Stimulated activated CD8-positive, alpha-beta memory T cell treated with anti-CD3 and anti-CD28 coated beads, Interleukin-4, amount 100 ng/mL, for 1 hour (primary cell): Measurements from ENCODE around the gene SAMD13.
"Not testable (repeated sequence)": the region's sequence is repeated elsewhere in the genome, so short reads cannot be mapped to it uniquely, and the experiment has no call there.

Experiments
- DNase-seq, 2 donors: peaks; one replicate each; pipeline ENCODE4 v3.0.0-alpha.2; 2020; ENCODE audit warnings: low read depth in 2 of 2, low spot score in 1 of 2

Gene SAMD13

GRCh38 chr1:84283381-84283780, 18.1 kb upstream of the SAMD13 start:
- DNase-seq: no peak

- DNase-seq: no peak
These were observed 15.4 kb upstream of the SAMD13 start for GRCh38 chr1:84286071-84286470.

GRCh38 chr1:84287389-84287788, 14.1 kb upstream of the SAMD13 start:
- DNase-seq: not testable (repeated sequence)

- DNase-seq: no peak
These were observed 12.2 kb upstream of the SAMD13 start for GRCh38 chr1:84289169-84289785.

GRCh38 chr1:84291882-84292655, 9.4 kb upstream of the SAMD13 start:
- no peak for DNase-seq

GRCh38 chr1:84293766-84294165, 7.7 kb upstream of the SAMD13 start:
- DNase-seq: no peak

GRCh38 chr1:84294751-84295150, 6.8 kb upstream of the SAMD13 start:
- no peak for DNase-seq

- DNase-seq: no peak
These were observed 3.8 kb upstream of the SAMD13 start for GRCh38 chr1:84297546-84298244.

- DNase-seq: no peak
These were observed 3.2 kb upstream of the SAMD13 start for GRCh38 chr1:84298328-84298683.

- no peak for DNase-seq
These were observed 2.6 kb upstream of the SAMD13 start for GRCh38 chr1:84298684-84299535.

GRCh38 chr1:84299536-84300170, 1.9 kb upstream of the SAMD13 start:
- no peak for DNase-seq

- no peak for DNase-seq
These were observed 1.0 kb upstream of the SAMD13 start for GRCh38 chr1:84300501-84300900.

GRCh38 chr1:84301785-84302385, 377 bp downstream of the SAMD13 start:
- DNase-seq: no peak

- no peak for DNase-seq
These were observed 1.9 kb downstream of the SAMD13 start for GRCh38 chr1:84303314-84303830.

GRCh38 chr1:84307398-84307797, 5.9 kb downstream of the SAMD13 start:
- no peak for DNase-seq

- no peak for DNase-seq
These were observed 9.8 kb downstream of the SAMD13 start for GRCh38 chr1:84311296-84311695.

- DNase-seq: no peak
These were observed 18.2 kb downstream of the SAMD13 start for GRCh38 chr1:84319662-84320061.

GRCh38 chr1:84327830-84328229, 26.3 kb downstream of the SAMD13 start:
- no peak for DNase-seq

GRCh38 chr1:84330125-84330984, 28.8 kb downstream of the SAMD13 start:
- DNase-seq: no peak
